ENCODE data around the gene GPHA2. TPM values are rescaled to one million over a fixed set of nuclear protein-coding genes. Genes with fewer than 3 reads are reported as not detected.

The GPHA2 gene
- total and polyA plus RNA-seq, 2 of the 13 experiments (the other 11 are each of a cell fraction or from before 2014, with no cell fraction given) = 13.0 to 19.1 TPM

- TF ChIP-seq, protein P1, sequence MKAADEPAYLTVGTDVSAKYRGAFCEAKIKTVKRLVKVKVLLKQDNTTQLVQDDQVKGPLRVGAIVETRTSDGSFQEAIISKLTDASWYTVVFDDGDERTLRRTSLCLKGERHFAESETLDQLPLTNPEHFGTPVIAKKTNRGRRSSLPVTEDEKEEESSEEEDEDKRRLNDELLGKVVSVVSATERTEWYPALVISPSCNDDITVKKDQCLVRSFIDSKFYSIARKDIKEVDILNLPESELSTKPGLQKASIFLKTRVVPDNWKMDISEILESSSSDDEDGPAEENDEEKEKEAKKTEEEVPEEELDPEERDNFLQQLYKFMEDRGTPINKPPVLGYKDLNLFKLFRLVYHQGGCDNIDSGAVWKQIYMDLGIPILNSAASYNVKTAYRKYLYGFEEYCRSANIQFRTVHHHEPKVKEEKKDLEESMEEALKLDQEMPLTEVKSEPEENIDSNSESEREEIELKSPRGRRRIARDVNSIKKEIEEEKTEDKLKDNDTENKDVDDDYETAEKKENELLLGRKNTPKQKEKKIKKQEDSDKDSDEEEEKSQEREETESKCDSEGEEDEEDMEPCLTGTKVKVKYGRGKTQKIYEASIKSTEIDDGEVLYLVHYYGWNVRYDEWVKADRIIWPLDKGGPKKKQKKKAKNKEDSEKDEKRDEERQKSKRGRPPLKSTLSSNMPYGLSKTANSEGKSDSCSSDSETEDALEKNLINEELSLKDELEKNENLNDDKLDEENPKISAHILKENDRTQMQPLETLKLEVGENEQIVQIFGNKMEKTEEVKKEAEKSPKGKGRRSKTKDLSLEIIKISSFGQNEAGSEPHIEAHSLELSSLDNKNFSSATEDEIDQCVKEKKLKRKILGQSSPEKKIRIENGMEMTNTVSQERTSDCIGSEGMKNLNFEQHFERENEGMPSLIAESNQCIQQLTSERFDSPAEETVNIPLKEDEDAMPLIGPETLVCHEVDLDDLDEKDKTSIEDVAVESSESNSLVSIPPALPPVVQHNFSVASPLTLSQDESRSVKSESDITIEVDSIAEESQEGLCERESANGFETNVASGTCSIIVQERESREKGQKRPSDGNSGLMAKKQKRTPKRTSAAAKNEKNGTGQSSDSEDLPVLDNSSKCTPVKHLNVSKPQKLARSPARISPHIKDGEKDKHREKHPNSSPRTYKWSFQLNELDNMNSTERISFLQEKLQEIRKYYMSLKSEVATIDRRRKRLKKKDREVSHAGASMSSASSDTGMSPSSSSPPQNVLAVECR (CRISPR knock-in tag; IDR thresholded peaks at IDR 0.05; ENCODE audit: borderline replicate concordance) = no peak
- TF ChIP-seq ZNF451 (CRISPR knock-in tag; IDR thresholded peaks at IDR 0.05) = no peak
- no peak for TF ChIP-seq SP1 (IDR thresholded peaks at IDR 0.05)
- TF ChIP-seq SP1 (CRISPR knock-in tag; IDR thresholded peaks at IDR 0.05) = no peak
- TF ChIP-seq PHF5A (CRISPR knock-in tag; IDR thresholded peaks at IDR 0.05; ENCODE audit: low read depth, unreplicated experiment) = no peak
- no peak for TF ChIP-seq XBP1 (CRISPR knock-in tag; IDR thresholded peaks at IDR 0.05)
- TF ChIP-seq POLR2A (IDR thresholded peaks at IDR 0.05; ENCODE audit: insufficient read depth in 1 of 2, low read depth in 2 of 2, low read length in 2 of 2) = no peak
- no peak for TF ChIP-seq ZBTB25 (CRISPR knock-in tag; IDR thresholded peaks at IDR 0.05)
- no peak for TF ChIP-seq SNAPC2 (CRISPR knock-in tag; IDR thresholded peaks at IDR 0.05)
- no peak for TF ChIP-seq PRDM15 (CRISPR knock-in tag; IDR thresholded peaks at IDR 0.05)
- TF ChIP-seq TRIM22 (IDR thresholded peaks at IDR 0.05) = no peak
- TF ChIP-seq EP300 (IDR thresholded peaks at IDR 0.05; ENCODE audit: low read depth in 2 of 2, low read length in 2 of 2) = no peak
- no peak for TF ChIP-seq EP300 (CRISPR knock-in tag; IDR thresholded peaks at IDR 0.05; ENCODE audit: borderline replicate concordance)
- no peak for TF ChIP-seq DPF2 (CRISPR knock-in tag; IDR thresholded peaks at IDR 0.05; ENCODE audit: borderline replicate concordance, low read depth)
- no peak for TF ChIP-seq ZNF780A (CRISPR knock-in tag; IDR thresholded peaks at IDR 0.05)
- TF ChIP-seq, protein P2, sequence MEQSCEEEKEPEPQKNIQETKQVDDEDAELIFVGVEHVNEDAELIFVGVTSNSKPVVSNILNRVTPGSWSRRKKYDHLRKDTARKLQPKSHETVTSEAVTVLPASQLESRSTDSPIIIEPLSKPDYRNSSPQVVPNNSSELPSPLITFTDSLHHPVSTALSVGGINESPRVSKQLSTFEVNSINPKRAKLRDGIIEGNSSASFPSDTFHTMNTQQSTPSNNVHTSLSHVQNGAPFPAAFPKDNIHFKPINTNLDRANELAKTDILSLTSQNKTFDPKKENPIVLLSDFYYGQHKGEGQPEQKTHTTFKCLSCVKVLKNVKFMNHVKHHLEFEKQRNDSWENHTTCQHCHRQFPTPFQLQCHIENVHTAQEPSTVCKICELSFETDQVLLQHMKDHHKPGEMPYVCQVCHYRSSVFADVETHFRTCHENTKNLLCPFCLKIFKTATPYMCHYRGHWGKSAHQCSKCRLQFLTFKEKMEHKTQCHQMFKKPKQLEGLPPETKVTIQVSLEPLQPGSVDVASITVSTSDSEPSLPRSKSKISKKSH (CRISPR knock-in tag; IDR thresholded peaks at IDR 0.05; ENCODE audit: borderline replicate concordance) = no peak
- no peak for TF ChIP-seq ZNF510 (CRISPR knock-in tag; IDR thresholded peaks at IDR 0.05; ENCODE audit: low read depth)
- TF ChIP-seq MED13 (CRISPR knock-in tag; IDR thresholded peaks at IDR 0.05) = no peak
- no peak for TF ChIP-seq ZNF619 (CRISPR knock-in tag; IDR thresholded peaks at IDR 0.05)
Observed at GRCh38 chr11:64891215-64891848, 44.4 kb downstream of the GPHA2 start (continued).

Data from HepG2 (cell line).